NOMO-1 treated with DMSO at 0.1 percent for 48 hours (cell line): ENCODE data around the gene SH3BGRL2.
"Not testable (repeated sequence)": the region's sequence is repeated elsewhere in the genome, so short reads cannot be mapped to it uniquely, and the experiment has no call there.

Experiments used
- DNase-seq: peaks from one replicate; lab custom pipeline; 2025; ENCODE audit not compliant: unreplicated experiment; lab: John Stamatoyannopoulos, UW

Gene SH3BGRL2

DNA sequence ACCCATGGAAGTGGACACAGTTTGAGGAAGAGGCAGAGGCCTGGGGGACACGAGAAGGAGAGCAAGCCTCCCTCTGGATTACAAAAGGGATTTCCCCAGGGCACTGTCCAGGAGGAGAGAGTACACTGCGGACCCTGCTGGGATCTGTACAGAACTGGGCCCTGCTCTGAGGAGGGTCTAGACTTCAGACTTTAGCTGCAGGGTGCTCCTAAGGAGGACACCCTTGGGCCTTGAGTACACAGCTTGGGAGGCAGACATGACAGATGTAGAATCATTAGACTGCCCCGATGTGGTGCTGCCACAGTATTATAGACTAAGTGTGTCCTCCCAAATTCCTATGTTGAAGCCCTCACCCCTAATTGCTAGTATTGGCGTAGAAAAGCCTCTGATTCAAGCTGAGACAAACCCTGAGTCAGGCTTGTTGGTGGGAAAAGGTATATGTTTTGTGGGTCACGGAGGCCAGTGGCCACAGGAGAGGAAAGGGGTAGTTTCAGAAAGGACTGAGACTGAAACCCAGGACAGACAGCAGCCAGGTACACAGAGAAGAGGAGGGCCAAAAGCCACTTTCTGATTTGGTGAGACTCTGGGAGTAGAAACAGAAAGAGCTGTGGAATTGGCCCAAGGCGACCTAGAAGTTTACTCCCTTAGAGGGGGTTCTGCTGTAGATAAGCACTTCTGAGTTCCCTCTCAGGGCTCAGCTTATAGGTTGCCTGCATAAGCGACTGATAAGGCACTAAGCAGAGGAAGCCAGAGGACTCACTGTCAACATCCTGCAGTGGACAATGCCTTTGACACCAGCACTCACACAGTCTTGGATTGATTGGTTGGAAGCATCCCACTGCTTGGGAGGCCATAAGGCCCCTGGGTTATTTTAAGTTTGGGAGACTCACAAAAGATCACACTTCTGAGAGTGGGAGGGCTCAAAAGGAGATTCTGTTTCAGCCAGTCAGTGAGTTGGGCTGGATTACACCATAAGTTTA, 16.5 kb upstream of the SH3BGRL2 start:
- no peak for DNase-seq

DNA sequence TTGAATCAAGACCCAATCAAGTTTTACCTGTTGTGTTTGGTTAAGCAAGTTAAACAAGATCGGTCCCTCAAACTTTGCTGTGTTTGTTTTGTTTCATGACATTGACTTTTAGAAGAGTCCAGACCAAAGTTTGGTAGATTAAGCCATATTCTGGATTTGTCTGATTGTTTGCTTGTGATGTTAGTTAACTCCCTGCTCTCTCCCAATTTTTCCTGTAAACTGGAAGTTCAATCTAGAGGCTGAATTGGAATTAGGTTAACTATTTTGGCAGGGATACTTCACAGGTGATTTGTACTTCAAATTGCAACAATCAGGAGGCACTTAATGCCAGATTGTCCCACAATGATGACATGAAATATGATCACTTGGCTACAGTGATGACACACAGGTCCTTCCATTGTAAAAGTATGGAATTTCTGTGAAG, 13.6 kb upstream of the SH3BGRL2 start:
- no peak for DNase-seq

DNA sequence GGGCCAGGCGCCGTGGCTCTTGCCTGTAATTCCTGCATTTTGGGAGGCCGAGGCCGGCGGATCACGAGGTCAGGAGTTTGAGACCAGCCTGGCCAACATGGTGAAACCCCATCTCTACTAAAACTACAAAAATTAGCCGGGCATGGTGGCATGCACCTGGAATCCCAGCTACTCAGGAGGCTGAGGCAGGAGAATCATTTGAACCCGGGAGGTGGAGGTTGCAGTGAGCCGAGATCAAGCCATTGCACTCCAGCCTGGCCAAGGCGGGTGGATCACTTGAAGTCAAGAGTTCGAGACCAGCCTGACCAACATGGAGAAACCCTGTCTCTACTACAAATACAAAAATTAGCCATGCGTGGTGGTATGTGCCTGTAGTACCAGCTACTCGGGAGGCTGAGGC, 12.7 kb upstream of the SH3BGRL2 start:
- DNase-seq, result not testable (repeated sequence)

DNA sequence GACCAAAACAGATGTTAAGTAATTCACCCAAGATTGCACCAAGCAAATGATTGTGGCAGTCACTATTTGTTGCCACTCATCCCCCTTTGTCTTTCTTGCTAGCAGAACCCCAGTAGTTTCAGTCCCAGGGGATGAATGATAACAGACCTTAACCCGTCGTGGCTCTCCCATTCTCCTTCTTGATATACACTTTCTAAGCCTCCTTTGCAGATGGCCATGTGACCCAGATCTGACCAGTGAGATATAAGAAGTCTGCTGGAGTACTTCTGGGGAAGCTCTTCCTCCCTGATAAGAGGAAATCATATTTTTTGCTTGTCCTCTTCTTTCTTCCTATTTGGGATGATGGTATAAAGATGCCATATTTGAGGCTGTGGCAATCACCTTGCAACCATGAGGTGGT, 9.6 kb upstream of the SH3BGRL2 start:
- DNase-seq, result no peak

DNA sequence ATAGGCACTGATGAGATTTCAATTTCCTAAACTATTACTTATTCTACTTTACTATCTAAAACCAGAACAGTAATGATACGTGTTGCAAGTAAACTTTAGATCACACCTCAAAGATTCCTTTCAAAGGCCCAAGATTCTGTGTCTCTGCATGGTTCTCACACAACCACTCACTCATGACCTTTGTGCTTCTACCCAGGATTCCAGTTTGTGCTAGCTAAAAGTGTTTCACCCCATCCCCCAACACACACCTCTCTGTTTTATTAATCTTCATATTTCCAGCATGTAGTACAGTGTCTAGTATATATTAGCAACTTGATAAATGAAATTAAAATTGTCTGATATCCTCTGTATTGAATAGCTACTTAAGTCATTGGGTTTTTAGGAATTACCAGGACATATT, 8.8 kb upstream of the SH3BGRL2 start:
- DNase-seq, result no peak

DNA sequence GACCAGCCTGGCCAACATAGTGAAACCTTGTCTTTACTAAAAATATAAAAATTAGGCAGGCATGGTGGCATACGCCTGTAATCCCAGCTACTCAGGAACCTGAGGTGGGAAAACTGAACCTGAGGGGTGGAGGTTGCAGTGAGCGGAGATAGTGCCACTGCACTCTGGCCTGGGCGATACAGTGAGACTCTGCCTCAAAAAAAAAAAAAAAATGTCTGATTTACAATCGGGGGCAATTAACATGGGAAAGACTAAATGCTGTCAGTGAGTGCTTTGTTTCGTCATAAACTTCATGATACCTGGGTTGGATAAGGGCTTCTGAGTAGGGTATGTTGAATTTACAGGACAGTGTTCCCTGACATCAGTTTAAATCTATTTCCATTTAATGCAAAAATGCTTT, 8.0 kb upstream of the SH3BGRL2 start:
- DNase-seq, result no peak

DNA sequence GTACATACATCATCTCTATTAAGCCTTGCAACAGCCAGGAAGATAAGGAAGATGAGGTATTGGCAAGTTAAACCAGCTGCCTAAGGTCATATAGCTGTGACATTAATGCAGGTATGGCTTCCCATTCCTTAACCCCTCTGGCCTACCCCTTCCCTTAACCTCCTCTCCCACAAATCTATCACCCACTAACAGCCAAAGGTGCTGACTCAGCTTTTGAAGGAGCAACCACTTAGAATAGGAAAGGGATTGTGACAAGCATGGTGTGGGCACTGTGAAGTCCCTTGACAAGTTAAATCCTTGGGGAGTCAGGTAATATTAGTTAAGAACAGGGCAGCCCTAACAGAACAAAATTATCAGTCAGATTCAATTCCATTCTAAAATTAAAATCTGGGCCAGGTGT, 5.4 kb upstream of the SH3BGRL2 start:
- DNase-seq, result no peak

DNA sequence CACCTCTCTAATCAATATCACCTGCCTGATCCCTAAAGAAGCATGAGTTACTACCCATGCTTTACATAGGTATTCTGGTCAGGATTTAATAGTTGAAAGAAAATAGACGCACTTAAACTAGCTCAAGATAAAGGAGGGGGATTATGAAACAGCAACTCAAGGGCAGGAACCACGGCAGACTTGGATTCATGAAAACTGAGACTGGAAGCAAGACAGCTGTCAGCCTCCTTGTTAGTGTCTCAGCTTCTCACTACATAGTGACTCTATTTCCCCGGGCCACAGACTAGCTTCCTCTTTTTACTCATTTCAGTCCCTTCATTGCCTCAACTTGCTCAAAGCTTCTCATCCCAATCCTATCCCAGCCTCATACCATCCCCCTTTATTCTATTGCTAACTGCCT, 4.3 kb upstream of the SH3BGRL2 start:
- no peak for DNase-seq

DNA sequence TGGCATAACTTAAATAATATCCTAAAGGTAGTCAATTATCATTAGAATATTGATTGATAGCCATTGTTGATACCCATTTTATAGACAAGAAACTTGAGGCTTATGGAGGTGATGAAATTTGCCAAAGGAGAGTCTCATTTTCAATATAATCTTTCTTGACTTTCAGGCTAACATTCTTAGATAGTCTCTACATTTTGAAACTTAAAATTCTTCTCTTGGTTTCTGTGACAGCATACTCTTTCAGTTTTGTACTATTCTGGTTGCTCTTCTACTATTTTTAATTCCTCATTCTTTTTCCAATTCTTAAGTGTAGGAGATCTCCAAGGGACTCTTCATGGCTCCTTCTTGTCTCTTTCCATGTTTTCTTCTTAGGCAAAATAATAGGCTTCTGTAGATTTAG, 3.7 kb upstream of the SH3BGRL2 start:
- DNase-seq, result no peak

DNA sequence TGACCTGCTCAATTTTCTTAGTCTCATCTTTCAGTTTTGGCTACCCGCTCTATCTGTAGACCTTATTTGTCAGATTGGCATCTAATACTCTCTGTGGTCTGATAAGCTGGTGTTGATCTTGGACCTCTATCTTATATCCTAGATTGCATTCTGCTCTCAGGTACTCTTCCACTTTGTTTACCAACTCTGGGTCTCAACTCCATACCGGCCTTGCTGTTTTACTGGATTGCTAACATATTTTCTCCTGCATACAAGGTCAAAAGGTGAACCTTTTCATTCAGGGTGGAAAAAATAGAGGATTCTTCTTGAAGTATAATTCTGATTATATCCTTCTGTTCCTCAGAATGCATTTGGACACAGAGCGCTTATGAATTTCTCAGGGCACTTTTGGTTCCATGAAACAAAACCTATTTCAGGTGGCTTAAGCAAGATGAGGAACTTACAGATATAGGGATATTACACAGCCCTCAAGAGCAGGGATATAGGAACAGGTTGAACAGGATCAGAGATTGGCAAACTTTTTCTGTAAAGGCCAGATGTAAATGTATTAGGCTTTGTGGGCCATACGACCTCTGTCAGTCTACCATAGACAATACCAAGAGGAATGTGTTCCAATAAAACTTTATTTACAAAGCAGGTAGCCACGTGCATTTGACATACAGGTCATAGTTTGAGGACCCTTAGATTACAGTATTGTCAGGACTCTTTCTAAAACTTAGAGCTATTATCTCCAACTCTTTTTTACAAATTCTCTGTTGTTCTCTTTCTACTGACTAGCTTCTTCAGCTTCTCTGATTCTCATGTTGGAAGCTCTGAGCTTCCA, 2.5 kb upstream of the SH3BGRL2 start:
- no peak for DNase-seq

DNA sequence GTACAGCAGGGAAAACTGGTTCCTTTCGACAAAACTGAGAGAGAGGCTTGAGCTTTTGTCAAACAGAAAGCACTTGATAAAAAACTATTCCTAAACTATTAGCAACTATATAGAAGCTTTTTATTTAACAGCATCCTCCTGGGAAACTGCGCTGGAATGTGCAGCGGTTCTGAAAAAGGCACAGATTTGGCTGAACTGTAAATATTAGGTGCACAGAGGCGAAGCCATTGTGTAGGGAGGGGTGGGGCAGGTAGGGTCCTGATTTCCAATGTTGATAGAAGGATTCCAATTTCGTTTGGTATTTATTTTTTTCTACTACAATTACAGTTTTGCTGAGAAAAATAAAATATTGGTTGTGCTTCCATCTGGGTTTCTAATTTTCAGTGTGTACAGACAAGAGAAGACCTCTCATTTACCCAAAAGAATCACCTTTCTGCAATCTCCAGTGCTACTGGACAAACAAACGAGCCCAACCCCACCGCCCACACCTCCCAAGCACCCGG, 698 bp upstream of the SH3BGRL2 start:
- no peak for DNase-seq

DNA sequence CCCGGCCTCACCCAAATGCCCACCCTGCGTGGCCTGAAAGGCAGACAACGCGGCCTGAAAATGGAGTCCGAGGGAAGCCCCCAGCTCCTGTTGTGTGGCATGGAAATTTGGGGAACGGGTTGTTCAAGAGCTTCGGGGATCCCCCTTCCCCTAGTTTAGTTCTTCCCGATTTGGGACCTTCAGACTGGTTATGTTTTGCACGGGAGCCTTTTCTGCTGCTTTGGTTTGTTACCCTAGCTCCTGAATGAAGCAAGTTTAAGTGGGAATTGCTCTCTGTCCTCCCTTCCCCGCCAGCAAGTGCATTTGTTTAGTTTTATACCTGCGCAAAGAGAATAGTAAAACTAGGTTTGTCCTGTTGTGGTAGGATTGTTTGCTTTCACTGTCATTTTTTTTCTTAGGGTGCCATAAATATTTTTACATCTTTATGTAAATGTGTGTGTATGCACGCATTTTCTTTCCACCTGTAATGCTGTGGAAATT, 604 bp downstream of the SH3BGRL2 start:
- no peak for DNase-seq

DNA sequence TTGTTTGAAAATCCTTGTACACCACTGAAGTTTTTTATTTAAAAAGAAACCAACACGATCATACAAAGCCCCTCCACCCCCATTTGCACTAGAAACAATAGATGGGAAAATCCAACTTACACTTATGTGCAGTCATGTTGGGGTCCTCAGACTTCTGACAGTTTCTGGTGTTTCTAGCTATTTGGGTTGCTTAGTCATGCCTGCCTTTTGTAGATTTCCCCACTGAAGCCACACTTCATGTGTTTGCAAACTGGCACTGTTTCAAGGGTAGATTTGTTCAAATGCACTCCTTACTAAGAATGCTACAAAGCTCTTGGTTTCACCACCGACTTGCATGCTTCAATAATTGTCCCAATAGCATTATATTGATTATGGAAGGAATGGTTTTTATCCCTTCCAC, 1.5 kb downstream of the SH3BGRL2 start:
- DNase-seq, result no peak

DNA sequence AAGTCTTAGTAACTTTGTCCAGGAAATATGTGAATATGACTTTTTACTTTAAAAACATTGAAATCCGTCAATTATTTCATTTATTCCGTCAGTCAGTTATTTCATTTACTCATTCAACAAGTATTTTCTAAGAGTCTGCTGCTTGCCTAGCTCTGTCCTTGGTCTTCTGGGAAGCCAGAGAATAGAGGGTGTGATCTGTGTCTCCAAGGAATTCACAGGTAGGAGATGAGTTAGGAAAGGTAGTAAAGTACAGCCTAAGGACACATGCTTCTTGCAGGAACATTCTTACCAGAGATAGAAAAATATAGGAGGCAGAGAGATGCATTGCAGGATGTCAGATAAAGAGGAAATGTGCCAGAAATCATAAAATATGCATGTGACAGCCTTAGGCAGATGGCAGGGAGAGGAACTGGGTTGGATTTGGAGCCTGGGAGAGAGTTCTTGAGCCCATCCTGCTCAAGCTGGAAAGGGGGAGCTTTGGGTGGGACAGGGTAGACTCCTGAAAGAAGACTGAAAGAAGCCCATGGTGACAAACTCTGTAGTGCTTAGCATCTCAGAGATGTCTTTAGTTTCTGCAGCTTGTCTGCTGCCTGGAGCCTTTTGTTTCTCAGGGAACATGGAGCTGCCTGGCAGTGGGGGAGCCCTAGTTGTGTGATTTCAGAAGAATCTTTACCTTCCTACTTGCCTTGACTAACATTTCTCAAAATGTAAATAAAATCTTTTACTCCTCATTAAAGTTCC, 3.5 kb downstream of the SH3BGRL2 start:
- DNase-seq, result no peak

DNA sequence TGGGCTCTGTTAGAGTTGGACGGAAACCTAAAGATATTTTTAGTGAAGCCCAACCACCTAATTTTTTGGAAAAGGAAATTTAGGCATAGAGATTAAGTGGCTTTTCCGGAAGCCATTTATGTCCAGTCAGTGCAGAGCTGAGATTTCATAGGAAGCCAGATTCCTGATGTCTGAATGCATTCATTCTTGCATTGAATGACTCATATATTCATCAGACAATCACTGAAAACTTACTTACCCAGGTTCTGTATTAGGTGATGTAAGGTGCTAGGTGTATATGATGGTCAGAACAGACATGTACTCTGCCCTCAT, 4.1 kb downstream of the SH3BGRL2 start:
- no peak for DNase-seq

DNA sequence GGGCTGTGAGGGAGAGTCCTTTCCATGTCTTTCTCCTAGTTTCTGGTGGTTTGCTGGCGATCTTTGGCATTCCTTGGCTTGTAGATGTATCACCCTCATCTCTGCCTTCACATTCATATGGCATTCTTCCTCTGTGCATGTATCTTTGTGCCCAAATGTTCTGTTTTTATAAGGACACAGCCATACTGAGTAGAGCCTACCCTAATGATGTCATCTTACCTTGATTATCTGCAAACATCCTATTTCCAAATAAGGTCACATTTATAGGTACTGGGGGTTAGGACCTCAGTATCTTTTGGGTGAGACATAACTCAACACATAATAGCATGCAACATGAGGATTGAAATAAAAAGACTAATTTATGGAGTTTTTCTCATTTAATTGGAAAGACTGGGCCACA, 5.5 kb downstream of the SH3BGRL2 start:
- DNase-seq, result no peak

DNA sequence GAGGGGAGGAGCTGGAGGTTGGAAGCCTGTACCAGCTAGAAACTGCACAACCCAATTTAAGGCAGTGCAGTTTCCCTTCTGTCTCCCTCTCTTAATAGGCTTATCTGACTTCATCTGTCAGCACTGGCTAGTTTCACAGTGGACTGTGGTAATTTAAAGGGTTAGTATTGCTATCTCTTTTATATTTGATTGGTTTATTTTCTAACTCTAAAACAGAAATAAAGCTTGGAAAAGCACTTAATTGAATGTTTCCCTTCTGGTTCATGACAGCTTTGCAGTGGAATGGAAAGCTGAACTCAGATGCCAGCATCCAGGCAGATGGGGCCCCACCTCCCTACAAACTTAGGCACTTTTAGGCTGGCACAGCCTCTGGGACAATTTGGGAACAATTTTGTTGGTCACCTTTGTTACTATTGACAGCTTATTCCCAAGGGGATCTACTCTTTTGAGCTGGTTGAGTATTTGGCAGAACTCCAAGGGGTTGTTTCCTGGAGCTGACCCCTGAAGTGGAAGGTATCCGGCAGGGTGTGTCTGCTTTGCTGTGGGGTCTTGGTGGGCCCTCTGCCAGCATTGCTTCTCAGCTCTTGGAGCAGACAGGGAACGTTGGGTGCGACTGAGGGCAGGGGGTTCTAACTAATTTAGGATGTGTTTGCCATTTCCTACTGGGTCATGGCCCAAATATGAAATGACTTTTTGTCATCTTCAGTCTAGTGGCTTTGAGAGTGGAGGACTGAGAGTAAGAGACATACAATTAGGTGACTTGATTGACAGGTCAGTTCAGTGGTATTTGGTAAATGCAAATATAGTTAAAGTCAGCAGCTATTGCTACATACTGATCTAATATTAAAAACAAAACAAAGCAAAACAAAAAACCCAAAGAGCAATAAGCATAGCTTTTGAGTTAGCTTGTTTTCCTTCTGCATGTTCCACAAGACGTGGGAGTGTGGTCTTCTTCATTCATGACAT, 9.3 kb downstream of the SH3BGRL2 start:
- no peak for DNase-seq

DNA sequence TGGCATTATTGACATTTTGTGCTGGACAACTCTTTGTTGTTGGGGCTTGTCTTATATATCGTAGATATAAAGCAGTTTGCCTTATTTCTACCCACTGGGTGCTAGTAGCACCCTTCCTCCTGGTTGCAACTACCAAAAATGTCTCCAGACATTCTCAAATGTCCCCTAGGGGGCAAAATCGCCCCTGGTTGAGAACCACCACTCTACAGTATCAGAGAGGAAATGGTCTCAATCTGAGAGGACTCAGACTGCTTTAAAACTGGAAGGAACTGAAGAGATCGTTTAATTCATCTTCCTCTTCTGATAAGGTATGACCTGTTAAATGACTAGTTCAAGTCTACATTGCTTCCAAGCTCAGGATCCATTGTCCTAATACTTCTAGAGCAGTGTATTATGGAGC, 14.9 kb downstream of the SH3BGRL2 start:
- DNase-seq, result no peak

DNA sequence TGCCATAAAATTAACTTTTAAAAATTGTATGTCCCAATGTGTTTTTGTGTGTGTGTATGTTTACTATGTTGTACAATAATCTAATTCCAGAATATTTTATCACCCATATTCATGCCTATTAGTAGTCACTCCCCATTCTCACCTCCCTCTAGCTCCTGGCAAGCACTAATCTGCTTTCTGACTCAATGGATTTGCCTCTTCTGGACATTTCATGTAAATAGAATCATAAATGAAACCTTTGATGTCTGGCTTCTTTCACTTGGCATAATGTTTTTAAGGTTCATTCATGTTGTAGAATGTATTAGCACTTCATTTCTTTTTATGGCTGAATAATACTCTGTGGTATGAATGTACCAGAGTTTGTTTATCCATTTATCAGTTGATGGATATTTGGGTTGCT, 15.4 kb downstream of the SH3BGRL2 start:
- no peak for DNase-seq

DNA sequence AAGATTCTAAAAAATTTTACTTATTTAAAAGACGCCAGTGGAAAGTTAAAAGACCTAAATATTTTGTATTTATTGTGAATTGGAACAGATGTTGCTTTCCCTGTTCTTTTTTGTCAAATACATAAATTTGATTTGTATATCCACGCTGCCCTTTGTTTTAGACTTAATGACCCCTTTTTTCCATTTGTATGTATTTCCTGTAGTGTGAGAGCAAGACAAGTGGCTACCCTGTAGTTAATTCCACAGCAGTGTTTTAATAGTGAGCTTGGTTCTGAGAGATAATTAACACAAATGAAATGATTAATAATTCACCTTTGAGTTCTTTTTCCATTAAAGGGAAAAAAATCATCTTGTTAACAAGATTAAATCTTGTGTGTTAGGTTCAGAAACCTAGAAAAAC, 16.6 kb downstream of the SH3BGRL2 start:
- DNase-seq, result no peak
